ENCODE results near the gene ZNF778.

GRCh38 chr16:89171216-89172170 is 46.0 kb upstream of the ZNF778 start, which contains the start of gene CDH15:
- TF ChIP-seq TAF1 (IDR thresholded peaks at IDR 0.05; ENCODE audit: borderline replicate concordance, low read depth, low read length) (no peak), POLR2A (IDR thresholded peaks at IDR 0.05; ENCODE audit: low read depth, low read length) (no peak)

Measured in GM12892 (cell line).